CD4-positive, alpha-beta T cell treated with Interleukin-6 at 100 ng/mL for 8 hours (primary cell): ENCODE results near the gene ADIPOR2.
"Not testable (repeated sequence)": the region's sequence is repeated elsewhere in the genome, so short reads cannot be mapped to it uniquely, and the experiment has no call there.

Source experiments
- DNase-seq: peaks from one replicate; pipeline ENCODE4 v3.0.0-alpha.2; 2020; ENCODE audit warnings: mixed read lengths, low spot score

The ADIPOR2 gene

DNA sequence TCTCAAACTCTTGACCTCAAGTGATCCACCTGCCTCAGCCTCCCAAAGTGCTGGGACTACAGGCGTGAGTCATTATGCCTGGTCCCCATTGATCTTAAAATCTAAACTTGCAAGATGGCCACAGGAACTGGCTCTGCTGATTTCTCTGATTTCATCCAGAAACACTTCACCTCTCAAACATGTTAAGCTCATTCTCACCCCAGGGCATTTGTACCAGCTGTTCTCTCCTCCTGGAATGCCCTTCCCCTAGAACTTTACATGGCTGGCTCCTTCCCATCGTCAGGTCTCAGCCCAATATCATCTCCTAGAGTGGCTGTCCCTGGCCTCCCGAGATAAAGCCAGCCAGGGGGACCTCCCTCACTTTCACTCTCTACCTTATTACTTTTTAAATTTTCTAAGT, 124.2 kb downstream of the ADIPOR2 start:
- no peak for DNase-seq

GRCh38 chr12:1815814-1816729, 125.2 kb downstream of the ADIPOR2 start:
- DNase-seq, result no peak

- DNase-seq, result no peak
Observed at GRCh38 chr12:1816730-1817348, 126.0 kb downstream of the ADIPOR2 start.

- DNase-seq, result not testable (repeated sequence)
Observed at GRCh38 chr12:1817928-1818327, 127.1 kb downstream of the ADIPOR2 start.

- no peak for DNase-seq
Observed at GRCh38 chr12:1819050-1819449, 128.2 kb downstream of the ADIPOR2 start.

DNA sequence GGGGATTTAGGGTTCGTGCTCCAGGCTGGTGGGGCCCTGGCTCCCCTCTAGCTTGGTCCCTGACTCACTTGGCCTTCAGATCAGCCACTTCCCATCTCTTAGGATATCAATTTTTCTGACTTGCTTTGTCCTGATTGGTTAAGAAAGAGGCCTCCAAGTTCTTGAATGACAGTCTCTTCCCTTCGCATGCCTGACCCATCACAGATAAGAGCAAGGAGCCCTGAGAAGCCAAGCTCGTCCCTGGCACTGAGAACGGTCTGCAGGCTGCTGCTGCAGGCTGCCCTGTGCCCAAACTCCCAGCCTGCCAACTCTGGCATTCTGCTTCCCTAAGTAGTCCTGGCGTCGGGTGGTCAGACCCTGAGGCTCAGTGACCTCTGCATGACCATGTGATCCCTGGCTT, 128.7 kb downstream of the ADIPOR2 start:
- DNase-seq, result no peak

DNA sequence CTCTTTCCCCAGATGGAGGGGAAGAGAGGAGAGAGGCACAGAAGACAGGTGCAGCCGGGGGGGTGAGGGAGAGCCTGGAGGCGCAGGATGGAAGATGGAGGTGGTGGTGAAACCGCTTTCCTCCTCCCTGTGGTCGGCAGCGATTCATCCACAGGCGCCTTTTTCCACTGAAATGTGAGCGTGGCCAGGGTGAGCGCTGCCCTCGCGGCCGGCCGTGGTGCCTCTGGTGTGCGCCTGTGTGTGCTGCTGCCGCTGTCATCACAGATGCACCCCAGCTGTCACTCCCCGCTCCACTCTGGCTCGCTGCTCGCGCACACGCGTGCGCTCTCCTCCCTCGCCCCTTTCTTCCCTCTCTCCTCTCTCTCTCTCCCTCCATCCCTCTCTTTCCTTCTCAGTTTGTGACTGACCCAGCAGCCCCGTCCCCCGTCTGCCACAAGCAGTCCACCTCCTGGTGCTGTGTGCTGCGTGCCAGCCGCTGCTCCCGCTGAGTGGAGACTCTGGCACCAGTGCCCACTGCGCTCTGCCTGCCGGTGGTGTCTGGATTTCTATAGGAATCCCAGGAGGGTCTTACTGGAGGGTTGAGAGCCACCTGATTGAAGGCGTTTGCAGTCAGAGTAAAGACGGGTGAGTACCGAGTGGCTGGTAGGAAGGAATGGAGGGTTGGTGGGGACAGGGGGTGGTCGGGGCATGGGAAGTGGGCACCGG, 129.5 kb downstream of the ADIPOR2 start, which contains the start of gene LRTM2:
LRTM2 (plus strand) TSS at position 375 of the 705 bp plus-strand sequence. CDS start 7,584 bp downstream, outside the sequence.
- no peak for DNase-seq

DNA sequence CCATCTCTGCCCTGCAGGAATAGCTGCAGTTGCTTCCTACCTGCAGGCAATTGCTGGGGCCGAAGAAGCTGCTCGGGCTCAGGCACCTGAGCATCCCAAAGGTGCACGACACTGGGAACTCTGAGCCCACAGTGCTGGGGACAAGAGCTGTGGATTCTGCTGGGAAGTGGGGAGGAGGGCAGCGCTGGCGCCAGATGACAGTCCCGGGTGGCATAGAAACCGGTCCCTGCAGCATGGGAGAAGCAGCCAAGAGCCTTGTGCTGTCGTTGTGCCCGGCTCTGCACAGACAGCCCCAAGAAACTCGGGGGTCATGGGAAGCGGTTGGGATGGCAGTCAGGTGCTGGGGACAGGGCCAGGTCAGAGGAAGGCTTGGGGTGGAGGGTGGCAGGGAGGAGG, 130.0 kb downstream of the ADIPOR2 start:
- DNase-seq, result no peak

GRCh38 chr12:1821805-1822204, 130.9 kb downstream of the ADIPOR2 start:
- DNase-seq, result no peak

DNA sequence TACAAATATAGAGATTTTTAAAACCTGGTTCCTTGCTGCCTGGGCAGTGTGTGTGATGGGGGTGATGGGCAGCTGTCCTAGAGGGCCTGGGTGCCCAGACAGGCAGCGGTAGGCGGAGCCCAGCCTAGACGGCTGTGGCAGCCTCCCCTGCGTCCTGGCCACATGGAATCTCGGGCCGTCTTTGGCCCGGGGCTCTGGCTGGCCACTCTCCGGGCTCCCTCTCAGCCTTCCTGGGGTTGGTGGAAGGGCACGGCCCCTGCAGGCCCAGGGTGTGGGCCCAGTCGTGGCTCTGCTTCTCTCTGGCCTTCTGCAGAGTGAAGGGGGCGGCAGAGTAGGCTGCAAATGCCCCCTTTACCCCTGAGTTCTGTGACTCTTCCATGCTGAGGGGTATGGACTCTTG, 131.8 kb downstream of the ADIPOR2 start:
- DNase-seq, result no peak

GRCh38 chr12:1823237-1823636, 132.4 kb downstream of the ADIPOR2 start:
- DNase-seq, result no peak

DNA sequence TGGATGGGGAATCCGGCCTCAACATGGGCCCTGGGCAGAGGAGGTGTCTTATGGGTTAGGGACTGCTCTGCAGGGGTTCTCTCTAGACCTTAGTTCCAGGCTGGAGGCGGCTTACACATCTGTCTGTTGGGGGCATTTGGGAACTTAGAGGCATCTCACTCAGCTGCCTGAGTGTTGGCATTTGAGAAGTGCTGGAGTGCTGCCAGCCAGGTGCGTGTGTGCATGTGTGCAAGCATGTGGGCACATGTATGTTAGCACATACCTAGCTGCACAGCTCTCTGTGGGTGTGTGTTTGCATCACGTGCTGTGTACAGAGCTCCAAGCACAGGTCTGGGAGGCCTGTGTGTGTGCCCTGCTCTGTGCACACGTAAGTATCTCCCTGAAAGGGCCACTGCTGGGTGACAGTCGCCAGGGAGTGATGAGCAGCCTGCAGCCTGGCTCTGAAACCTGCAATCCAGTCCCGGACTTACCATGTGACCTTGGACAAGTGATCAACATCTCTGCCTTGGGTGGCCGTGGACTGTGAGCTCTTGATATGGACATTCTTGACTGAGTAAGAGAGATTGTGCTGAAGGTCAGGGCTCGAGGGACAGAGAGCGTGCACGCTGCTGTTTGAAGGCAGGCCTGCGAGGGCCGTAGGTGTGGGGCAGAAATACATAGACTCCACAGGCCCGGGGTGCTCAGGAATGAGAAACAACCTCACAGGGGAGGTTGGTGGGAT, 134.7 kb downstream of the ADIPOR2 start:
- no peak for DNase-seq

GRCh38 chr12:1826401-1826800, 135.5 kb downstream of the ADIPOR2 start:
- no peak for DNase-seq

DNA sequence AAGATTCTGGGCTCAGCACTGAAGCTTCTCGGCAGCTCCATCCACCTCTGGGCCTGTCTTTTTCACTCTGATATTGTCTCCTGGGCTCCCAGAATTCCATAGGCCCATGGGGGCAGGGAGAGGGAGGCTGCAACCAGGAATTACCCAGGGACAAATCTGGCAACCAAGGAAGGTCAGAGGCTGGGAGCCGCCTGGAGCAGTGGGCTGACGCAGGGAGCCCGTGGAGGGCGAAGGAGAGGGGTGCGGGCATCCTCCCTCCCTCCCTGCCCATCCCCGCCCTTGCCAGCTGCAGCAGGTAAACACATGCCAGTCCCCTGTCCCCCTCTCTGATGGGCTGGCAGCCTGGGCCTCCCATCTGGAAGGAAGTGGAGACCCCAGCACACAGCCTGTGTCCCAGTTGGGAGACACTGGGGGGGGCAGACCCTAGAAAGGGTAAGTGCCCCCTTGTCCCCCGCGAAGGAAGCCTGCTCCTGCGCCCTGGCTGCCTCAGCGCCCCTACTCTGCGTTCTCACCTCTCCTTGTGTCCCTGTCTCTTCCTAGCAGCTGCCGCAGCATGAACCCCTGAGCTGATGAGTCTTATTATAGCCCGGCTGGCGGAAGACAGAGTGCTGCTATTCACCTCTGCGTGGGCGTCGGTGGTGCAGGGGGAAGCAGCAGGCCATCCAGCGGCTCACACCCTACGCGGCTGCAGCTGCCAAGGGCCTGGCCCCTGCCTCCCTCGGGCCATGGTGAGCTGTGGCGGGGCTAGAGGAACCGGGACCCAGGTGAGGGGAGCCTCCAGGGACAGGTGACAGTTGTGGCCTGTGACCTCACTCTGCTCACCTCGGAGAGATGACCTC, 136.2 kb downstream of the ADIPOR2 start:
- no peak for DNase-seq

DNA sequence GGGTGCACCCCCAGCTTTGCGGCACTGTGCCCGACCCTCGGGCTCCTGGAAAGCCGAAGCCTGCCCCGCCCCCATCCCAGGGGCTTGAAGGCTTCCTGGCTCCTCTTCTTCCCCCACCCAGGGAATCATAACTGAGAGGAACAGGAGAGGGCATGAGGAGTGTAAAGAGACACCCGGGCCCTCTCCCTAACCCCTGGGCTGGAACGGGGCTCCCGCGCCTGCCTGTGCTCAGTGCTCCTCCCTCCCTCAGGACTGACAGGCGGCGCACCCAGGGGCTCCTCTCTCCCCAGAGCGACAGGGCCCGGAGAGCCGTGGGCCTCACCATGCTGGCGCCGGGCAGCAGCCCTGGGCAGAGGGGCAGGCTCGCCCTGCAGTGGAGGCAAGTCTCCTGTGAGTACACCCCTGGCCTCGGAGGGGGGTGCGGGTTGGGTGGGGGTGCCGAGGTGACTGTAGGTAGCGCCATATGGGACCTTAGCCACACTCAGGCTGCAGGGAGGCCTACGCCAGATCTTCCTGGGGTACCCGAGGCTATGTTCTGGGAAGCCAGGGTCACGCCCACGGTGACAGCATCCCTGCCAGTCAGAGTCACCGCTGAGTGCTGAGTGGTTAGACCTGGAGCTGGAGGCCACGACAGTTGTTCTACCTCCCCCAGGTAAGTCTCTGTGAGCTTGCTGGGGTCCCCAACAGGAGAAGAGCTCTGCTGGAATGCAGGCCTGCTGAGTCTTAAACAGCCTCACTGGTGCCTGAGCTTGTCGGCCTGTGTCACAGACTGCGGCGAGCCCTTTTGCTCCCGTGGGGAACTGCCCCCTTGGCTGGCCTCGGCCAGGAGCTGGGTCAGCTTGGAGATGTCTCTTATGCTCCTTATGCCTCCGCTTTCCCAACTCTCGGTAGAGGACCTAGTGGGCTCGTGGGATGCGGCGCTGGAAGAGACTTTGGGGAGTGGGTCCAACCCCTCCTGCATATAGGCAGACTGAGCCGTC, 137.2 kb downstream of the ADIPOR2 start:
- no peak for DNase-seq

DNA sequence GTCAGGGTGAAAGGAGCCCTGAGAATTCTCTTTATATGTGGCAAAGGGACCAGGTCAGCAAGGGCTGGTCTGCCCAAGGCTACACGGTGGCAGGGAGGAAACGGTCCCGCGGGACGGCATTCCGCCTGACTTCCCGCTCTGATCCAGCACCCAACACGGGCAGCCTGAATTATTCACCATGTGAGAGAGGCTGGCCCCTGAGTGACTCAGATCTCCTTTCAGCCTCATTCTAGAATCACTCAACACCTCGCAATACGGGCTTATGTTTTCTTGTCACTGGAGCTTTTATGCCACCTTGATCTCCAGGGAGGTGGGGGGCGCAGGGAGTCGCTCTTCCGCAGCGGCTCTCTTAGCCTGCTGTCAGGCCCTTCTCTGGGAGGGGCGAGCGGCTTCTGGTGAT, 138.0 kb downstream of the ADIPOR2 start:
- DNase-seq, result no peak

DNA sequence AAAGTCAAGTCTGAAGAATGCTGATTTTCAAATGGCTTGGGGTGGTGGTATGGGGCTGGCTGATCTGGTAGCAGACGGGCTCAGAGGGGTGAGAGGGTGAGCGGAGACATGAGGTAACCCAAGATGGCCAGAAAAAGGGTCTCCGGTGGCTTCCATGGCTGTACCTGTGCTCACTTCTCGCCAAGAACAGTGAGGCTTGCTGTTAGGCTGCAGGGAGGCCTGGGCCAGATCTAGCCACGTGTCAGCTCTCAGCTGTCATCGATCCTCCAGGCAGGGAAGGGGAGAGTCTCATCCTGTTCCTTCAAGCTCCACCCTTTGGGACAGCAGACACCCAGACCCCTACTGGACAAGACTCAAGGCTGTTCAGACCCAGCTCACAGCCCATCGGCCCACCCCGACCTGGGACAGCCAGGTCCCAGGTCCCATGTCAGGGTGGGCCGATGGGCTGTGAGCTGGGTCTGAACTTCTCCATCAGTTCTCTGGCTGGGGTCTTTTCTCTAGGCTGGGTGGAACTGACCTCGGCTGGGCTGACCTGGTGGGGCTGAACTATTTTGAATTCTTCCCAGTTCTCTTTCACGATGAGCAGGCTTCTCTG, 138.5 kb downstream of the ADIPOR2 start:
- DNase-seq, result no peak

DNA sequence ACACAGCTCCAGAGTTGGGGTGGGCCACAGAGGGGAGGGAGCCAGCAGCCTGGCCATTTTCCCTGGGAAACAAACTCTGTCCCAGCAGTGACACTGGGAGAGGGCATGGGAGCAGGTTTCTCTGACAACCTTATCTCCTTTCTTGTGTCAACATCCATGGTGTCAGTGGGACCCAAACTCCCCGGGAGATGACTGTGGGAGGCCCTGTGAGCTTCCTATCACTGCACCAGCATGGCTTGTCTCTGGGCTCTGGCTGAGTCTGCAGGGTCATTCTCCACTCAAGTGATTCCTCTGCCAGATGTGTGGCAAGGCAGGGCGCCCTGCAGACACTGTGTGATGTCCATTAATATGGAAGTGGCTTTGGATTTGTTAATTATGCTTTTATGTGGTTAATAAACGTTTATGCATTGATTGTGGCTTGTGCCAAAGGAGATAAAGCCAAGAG, 139.6 kb downstream of the ADIPOR2 start:
- no peak for DNase-seq
